Left ventricle myocardium inferior (tissue), 1 donor: Measurements from ENCODE around the gene GPN1. TPM values are rescaled to one million over a fixed set of nuclear protein-coding genes. Genes with fewer than 3 reads are reported as not detected.

Experiments
- DNase-seq: peaks from one replicate; pipeline ENCODE4 v3.0.0-alpha.2; 2020
- H3K27ac ChIP-seq: fragments of 200-600 bp; replicated peaks from 2 replicates; pipeline ENCODE4 v1.8.0; 2021
- H3K27me3 ChIP-seq: fragments of 200-600 bp; 2 replicates; pipeline ENCODE4 v1.8.0; 2021; ENCODE audit warnings: low read depth
- H3K36me3 ChIP-seq: fragments of 200-600 bp; 2 replicates; pipeline ENCODE4 v1.8.0; 2021
- H3K4me1 ChIP-seq: fragments of 200-600 bp; 2 replicates; pipeline ENCODE4 v1.8.0; 2021
- H3K4me3 ChIP-seq: fragments of 200-600 bp; 2 replicates; pipeline ENCODE4 v1.8.0; 2021; ENCODE audit warnings: mild to moderate bottlenecking, moderate library complexity
- H3K9me3 ChIP-seq: fragments of 200-600 bp; replicated peaks from 2 replicates; pipeline ENCODE4 v1.8.0; 2021
- intact Hi-C: fragments of 100-400 bp; cut with micrococcal nuclease; formaldehyde crosslinking; loops from one replicate; pipeline ENCODE4 v1.11.0; 2022
- total RNA-seq: library from RNA; stranded (reverse); fragmentation: NEBNext Ultra II Directional; extraction: Animal tissue kit (Norgen Biotek cat#: 25700); gene quantifications from one replicate; pipeline ENCODE4 v1.2.1, GENCODE V29; 2021
- TF ChIP-seq, protein P1 (sequence below): fragments of 200-600 bp; IDR thresholded peaks from 2 replicates; pipeline ENCODE4 v1.8.0; 2021; ENCODE audit warnings: antibody characterized with exemption, mild to moderate bottlenecking, borderline replicate concordance
- donor health status: DM: no; HTN: yes; CAD: no; lungs with severe emphysema.

The GPN1 gene
- total RNA-seq, 1 donor from 2014 or later, result 16.6 TPM

DNA sequence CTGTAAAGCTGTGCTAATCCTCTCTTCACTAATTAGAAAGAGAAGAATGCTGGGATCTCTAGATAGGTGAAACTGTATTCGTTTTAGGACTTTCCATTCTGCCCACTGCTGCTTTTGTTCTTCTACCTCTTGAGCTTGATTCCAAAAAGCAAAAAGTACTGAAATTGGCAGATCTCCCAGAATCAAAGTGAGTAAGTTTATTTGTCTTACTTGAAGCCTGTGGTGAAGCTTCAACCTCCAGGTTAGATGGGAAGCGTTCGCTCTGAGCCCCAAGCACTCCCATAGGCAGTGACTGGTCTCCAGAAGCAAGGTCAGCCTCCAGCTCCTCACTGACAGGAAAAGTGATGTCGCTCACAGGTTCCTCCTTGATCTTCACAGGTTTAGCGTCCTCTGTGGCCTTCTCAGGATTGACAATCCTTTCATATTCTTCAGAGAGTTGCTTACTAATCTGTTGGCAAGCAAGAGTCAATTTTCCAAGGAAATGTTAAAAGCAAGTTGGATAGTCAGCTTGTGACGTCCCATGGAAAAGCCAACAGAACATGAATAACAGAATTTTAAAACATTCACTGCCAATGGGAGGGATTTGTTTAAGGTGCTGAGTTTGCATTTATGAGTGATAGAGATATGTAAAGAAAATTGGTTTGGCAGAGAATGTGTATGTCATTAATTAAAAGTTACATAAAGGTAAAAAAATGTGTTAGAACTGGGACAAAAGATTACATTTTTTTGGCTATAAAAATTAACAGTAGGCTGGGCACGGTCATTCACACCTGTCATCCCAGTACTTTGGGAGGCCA, 26.5 kb downstream of the GPN1 start:
- Histone ChIP-seq H3K9me3 (no peaks in the 10 kb centered on the region), H3K27ac (no peak overlapping the region), H3K27me3 (no peaks in the 10 kb centered on the region), H3K36me3 (peaks cover 100% of the 10 kb centered on the region), H3K4me1 (peaks cover 13% of the 10 kb centered on the region), H3K4me3 (no peak overlapping the region)
- TF ChIP-seq, protein P1, sequence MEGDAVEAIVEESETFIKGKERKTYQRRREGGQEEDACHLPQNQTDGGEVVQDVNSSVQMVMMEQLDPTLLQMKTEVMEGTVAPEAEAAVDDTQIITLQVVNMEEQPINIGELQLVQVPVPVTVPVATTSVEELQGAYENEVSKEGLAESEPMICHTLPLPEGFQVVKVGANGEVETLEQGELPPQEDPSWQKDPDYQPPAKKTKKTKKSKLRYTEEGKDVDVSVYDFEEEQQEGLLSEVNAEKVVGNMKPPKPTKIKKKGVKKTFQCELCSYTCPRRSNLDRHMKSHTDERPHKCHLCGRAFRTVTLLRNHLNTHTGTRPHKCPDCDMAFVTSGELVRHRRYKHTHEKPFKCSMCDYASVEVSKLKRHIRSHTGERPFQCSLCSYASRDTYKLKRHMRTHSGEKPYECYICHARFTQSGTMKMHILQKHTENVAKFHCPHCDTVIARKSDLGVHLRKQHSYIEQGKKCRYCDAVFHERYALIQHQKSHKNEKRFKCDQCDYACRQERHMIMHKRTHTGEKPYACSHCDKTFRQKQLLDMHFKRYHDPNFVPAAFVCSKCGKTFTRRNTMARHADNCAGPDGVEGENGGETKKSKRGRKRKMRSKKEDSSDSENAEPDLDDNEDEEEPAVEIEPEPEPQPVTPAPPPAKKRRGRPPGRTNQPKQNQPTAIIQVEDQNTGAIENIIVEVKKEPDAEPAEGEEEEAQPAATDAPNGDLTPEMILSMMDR, result no peak
- DNase-seq, result no peak
- intact Hi-C loops, result no loop called here

DNA sequence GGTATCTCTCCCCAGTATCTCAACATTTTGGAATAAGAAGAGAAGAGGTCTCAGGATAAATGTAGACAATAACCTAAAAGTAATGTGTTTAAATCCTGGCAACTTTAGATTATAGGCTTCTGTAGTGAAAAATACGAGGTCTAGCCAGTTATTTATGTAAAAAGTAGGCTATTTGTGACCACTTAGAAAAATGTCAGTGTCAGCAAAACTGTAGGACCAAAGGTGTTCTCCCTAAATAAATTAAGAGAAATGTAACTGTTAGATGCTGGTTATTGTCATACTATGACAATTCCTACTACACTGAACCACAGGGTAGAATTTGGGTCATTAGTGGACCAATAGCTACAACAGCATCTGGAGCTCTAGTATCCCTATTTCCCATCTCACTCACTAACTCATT, 32.5 kb downstream of the GPN1 start:
- H3K4me1 ChIP-seq, result peaks cover 57% of the 10 kb centered on the region
- no peak overlapping the region for H3K4me3 ChIP-seq
- intact Hi-C loops, result no loop called here
- no peak for DNase-seq
- TF ChIP-seq, protein P1, result no peak
- no peak overlapping the region for H3K27ac ChIP-seq
- H3K27me3 ChIP-seq, result no peaks in the 10 kb centered on the region
- H3K9me3 ChIP-seq, result no peaks in the 10 kb centered on the region
- peaks cover 59% of the 10 kb centered on the region for H3K36me3 ChIP-seq

DNA sequence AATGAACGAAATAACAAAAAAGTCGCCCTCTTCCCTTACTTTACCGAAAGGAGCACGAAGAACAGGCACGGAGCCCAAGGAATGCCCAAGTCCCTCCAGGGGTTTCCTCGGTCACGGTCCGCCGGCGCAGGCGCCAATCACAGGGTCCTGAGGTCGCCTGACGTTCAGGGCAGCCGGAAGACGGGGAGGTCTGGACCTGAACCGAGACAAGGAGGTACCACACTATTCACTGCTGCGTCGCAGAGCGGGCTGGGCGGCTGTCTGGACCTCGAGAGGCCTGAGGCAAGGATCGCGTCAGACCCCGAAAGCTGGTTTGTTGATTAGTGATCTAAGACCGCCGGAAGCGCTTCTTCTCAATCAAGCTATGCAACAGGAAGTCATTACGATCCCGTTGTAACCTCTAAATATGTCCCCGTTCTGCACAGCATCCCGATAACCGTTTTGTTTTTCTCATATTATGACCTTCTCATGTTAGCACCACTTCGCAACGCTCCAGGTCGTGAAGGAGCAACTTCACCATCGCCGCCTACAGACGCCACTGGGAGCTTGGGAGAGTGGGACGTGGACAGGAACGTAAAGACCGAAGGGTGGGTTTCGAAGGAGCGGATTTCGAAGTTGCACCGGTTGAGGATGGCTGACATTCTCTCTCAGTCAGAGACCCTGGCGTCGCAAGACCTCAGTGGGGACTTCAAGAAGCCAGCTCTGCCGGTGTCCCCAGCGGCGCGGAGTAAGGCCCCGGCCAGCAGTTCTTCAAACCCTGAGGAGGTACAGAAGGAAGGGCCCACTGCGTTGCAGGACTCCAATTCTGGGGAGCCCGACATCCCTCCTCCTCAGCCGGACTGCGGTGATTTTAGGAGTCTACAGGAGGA, 34.7 kb downstream of the GPN1 start, which contains the start of the genes SLC4A1AP and SUPT7L:
SLC4A1AP (plus strand) TSS at position 605 of the 869 bp plus-strand sequence; CDS start at position 631, 26 bp downstream.
SUPT7L (minus strand) TSS at position 330 of the 869 bp plus-strand sequence. CDS start 1,422 bp downstream, outside the sequence.
- peak; percentile 64 for DNase-seq
- intact Hi-C loops, result no loop called here
- TF ChIP-seq, protein P1, result no peak
- peak within 1 kb of the TSS; percentile 91 for H3K27ac ChIP-seq
- H3K4me3 ChIP-seq, result peak within 1 kb of the TSS; percentile 86
- H3K36me3 ChIP-seq, result peaks cover 59% of the 10 kb centered on the region
- H3K4me1 ChIP-seq, result peaks cover 56% of the 10 kb centered on the region
- no peaks in the 10 kb centered on the region for H3K27me3 ChIP-seq
- no peaks in the 10 kb centered on the region for H3K9me3 ChIP-seq

- Histone ChIP-seq H3K9me3 (no peaks in the 10 kb centered on the region), H3K4me1 (peaks cover 51% of the 10 kb centered on the region), H3K4me3 (peak overlapping the region; percentile 86), H3K27ac (peak overlapping the region; percentile 91), H3K27me3 (no peaks in the 10 kb centered on the region), H3K36me3 (peaks cover 59% of the 10 kb centered on the region)
- TF ChIP-seq, protein P1, result no peak
- DNase-seq, result no peak
- intact Hi-C loops, result no loop called here
These were observed 35.3 kb downstream of the GPN1 start for GRCh38 chr2:27664154-27664574.

- H3K4me1 ChIP-seq, result peaks cover 45% of the 10 kb centered on the region
- H3K27ac ChIP-seq, result no peak overlapping the region
- no peak for DNase-seq
- H3K27me3 ChIP-seq, result no peaks in the 10 kb centered on the region
- intact Hi-C loops, result no loop called here
- H3K4me3 ChIP-seq, result peak overlapping the region; percentile 86
- peaks cover 59% of the 10 kb centered on the region for H3K36me3 ChIP-seq
- no peaks in the 10 kb centered on the region for H3K9me3 ChIP-seq
- TF ChIP-seq, protein P1, result no peak
These were observed 35.9 kb downstream of the GPN1 start for GRCh38 chr2:27664622-27665363.
